GM19467 (cell line): Measurements from ENCODE around the gene ZNFX1.
"Not testable (repeated sequence)": the region's sequence is repeated elsewhere in the genome, so short reads cannot be mapped to it uniquely, and the experiment has no call there.

Experiments used
- ATAC-seq: cut with Tn5 transposase; IDR thresholded peaks from one replicate; pipeline ENCODE4 v1.9.1; 2021; ENCODE audit warnings: mild to moderate bottlenecking, moderate library complexity; ENCODE audit not compliant: unreplicated experiment

The ZNFX1 gene

DNA sequence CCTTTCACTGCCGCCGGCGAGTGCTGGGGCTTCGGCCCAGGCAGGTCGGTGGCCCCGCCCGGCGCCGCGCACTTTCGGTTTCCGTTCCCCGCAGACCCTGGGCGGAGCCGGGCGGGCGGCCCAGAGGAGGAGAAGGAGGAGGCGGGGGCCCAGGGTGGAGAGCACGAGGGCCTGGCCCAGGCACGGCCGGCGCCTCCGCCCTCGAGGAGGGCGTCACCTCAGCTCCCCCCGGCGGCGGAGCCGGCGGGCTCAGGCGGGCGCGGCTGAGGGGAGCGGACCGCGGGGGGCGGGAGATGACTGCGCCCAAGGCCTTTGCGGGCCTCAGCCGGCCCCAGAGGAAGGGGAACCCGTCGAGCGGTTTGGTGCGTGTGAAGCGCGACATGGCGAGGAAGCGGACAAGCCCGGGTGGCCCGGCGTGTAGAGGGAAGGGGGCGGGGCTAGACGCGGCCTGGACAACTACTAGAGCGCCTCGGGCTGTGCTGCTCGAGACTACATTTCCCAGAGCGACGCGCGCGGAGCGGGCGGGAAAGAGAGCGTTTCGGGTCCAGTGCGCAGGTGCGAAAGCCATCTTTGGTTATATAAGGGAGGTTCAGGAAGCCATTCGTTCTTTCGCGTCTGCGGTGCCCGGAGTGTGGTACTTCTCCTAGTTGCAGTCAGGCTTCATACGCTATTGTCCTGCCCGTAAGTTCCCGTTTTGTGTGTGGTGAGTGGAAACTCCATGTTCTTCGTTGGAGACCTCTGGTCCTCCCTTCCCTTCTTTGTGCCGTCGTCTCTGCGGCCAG, at the start of gene ZNFX1:
Gene ZNFX1 (minus strand): TSS at position 22 of the 782 bp plus-strand sequence. CDS start 2,218 bp downstream, outside the sequence.
- peak; percentile 75 for ATAC-seq

DNA sequence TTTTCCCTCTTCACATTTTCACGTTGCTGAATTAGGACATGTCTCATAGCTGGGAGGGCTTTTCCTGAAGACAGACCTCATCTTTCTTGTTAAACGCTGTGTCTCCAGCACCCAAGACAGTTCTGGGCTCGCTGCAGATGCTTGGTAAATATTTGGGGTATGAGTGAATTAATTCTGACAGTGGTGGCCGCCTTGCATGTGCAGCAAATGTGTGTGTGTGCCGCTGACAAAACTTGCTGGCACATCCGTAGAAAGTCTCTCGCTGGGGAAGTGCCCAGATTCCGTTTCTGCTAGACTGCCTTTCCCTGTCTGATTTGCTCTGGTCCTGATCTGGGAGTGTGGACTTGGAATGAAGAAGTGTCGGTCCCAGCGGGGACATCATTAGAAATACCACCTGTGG, 48.2 kb upstream of the ZNFX1 start:
- no peak for ATAC-seq

DNA sequence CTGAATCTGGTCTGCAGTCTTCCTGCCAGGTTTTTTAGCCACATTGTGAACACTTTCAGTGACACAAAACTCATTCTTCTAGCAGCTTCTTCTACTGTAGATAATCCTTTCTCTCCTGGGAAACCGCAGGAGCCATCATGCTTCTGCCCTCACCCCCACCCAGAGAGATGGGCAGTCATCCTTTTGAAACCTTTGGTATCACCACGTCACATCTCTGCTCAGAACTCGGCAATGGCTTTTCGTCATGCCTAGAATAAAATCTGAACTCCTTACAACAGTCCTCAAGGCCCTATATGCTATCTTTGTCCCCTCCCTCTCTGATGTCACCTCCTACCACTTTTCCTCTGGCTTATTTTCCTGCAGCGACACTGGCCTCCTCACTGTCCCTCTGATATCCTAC, 46.4 kb upstream of the ZNFX1 start:
- no peak for ATAC-seq

DNA sequence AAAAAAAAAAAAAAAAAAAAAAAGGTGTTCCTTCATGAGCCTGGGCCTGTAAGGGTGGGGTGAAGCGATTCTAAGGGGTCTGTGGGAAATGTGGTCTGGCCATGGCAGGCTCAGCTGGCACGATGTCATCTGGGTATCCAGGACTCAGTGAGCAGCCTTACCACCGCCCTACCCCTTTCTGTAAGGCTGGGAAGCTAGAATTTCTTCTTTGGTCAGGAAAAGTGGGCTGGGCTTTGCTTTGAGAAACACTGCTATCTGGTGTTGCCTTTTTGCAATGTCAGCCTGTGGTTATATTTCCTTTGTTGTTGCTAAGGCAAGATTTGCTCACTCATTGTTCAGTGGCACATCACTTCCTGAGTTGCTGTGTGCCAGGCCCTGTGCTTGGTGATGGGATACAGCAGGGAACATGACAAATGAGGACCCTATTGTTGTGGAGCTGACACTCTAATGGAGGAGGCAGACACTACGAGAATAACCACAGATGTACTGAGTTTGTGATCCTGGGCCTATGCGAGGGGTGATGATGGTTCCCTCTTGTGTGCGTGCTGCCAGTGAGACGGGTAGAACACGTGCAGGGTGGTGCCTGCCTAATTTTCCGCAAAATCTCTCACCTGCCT, 45.9 kb upstream of the ZNFX1 start:
- no peak for ATAC-seq

DNA sequence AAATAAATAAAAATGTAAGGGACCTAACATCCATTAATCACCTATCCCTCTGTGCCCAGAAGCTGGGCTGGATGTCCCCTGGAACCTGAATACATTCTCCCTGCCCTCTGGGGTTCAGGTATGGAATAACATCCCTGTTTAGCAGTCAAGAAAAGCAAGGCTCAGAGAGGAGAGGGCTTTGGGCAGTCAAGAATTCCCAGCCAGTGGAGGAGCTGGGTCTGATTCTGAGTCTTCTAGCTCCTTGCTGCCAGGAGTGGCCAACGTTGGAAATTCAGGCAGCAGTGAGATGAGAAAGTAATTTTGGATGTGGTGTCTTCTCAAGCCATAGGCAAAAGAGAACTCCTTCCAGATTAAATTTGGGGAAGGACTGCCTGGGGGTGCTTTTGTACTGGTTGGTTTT, 42.6 kb upstream of the ZNFX1 start:
- no peak for ATAC-seq

DNA sequence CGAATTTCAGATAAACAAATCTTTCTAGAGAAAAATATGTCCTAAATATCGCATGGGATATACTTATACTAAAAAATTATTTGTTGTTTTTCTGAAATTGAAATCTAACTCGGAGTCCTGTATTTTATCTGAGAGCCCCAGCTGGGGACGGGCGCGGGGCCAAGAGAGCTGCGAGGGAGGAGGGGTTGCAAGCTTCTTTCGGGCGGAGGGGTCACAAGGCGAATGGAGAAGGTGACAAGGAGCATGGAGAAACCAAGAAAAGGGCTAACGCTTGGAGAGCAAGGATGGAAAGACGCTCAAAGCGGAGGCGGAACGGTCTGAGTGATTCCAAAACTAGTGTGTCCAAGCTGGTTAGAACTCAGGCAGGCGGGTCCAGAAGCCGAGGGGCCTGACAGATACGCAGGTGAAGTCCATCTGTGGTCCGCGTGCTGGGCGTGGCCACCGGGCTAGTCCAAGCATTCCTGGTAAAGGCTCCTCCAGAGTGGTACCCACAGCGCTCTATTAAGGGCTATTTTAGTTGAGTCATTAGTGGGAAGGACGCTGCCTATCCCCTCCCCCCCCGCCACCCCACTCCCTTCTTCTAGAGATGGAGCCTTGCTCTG, 41.5 kb upstream of the ZNFX1 start:
- no peak for ATAC-seq

DNA sequence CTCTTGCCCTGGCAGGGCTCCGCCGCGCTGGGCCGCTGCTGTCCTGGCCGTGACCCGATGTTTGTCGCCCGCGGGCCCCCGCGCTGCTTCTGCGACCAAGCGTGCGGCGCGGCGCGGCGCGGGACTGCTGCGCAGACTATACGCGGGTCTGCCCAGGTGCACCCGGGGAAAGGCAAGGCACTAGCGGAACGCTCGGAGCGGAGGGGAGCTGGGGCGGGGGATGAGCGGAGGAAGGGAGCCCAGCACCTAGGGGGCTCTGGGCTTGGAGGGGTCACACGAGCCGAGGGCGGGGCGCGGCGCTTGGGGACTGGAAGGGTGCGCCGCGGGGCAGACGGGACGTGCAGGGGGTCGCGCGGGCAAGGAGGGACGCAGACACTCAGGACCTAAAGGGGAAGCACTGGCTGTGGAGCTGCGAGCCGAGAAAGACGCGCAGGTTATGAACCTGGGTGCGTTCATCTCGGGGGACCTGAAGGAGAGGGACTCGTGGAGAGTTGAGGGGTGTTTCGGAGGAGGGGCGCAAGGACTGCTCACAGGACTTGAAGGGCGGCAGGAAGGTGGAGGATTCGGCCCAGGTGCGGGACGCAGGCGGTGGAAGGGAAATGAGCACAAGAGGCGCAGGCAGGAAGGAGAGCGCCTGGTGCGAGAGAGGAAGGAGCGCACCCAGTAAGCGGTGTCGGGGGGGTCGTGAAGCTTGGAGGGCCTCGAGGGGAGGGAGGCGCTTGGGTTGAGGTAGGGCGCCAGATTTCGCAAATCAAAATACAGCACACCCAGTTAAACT, 40.8 kb upstream of the ZNFX1 start:
- no peak for ATAC-seq

DNA sequence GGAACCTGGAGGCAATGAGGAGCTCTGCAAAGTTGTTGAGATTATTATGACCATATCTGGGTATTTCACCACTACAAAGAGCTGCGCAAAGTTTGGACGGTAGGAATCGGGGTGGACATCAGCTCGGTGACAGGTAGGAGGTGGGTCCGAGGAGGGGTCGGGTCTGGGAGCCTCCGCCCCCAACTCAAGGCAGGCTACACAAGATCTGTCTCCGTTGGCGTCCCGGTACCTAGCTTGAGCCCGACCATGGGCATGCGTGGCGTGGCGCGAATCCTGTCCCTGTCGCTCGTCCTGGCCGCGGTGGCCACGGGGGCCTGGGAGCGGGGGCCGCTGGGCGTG, 40.2 kb upstream of the ZNFX1 start:
- ATAC-seq = no peak

DNA sequence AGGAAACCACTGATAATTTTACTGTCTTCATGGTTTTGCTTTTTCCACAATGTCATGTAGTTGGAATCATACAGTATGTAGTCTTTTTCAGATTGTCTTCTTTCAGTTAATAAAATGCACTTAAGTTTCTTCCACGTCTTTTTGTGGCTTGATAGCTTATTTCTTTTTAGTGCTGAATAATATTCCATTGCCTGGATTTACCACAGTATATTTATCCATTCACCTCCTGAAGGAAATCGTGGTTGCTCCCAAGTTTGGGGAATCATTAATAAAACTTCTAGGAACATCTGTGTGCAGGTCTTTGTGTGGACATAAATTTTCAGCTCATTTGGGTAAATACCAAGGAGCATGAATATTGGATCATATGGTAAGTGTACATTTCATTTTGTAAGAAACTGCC, 38.8 kb upstream of the ZNFX1 start:
- ATAC-seq = no peak

DNA sequence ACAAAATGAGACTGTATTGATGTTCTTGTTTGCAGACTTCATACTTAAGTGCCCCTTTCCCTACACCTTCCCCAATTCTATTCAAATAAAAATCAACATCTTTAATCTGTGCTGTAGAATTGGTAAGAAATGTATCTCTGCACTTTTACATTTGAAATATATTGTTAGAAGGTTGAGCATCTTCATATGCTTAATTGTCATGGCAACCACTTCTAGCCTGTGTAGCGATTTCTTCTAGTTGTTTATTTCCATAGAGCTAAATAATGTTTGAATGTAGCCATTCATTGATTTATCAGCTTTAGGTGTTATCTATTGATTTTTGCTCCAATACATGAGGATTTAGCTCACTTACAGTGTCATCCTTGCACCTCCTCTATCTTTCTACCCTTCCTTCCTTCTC, 37.7 kb upstream of the ZNFX1 start:
- no peak for ATAC-seq

DNA sequence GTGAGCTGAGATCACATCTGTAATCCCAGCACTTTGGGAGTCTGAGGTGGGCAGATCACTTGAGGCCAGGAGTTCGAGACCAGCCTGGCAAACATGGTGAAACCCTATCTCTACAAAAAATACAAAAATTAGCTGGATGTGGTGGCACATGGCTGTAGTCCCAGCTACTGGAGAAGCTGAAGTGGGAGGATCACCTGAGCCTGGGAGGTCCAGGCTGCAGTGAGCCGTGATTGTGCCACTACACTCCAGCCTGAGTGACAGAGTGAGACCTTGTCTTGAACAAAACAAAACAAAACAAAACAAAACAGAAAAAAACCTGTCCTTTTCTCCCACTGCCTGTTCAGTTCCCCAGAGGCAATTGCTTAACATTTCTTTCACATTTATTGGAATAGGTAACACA, 36.2 kb upstream of the ZNFX1 start:
- ATAC-seq = not testable (repeated sequence)

DNA sequence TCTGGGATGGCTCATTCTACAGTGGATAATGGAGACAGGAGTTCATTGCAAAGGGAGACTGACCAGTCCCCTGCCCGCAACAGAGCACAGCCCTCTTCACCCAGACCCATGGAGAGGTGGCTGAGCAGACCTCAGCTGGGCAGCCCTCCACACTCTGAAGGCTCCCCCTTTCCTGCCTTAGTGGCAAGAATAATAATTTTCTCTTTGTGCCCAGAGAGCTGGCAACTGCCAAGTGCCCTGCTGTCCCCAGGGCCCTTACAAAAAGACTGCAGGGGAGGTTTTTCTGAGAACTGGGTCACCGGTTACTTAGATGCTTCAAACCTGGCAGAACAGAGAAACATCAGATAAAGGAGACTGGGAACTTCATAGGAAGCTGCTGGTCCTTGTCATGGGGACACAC, 35.4 kb upstream of the ZNFX1 start:
- ATAC-seq = no peak

DNA sequence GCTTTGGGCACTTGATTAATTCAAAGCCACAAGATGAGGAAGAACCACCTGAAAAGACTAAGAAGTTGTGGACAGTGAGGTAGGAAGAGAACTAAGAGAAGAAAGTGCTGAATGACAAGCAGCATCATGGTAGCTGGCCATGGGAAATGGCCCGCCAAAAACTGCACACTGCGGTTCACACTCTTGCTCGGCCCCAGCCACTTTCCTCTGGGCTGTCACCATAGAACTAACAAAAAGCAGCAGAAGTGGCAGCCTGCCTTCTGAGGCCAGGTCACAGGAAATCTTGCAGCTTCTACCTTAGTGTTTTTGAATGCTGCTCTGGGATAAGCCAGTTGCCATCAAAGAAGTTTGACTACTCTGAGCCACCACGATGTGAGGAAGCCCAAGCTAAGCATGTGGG, 34.8 kb upstream of the ZNFX1 start:
- no peak for ATAC-seq

DNA sequence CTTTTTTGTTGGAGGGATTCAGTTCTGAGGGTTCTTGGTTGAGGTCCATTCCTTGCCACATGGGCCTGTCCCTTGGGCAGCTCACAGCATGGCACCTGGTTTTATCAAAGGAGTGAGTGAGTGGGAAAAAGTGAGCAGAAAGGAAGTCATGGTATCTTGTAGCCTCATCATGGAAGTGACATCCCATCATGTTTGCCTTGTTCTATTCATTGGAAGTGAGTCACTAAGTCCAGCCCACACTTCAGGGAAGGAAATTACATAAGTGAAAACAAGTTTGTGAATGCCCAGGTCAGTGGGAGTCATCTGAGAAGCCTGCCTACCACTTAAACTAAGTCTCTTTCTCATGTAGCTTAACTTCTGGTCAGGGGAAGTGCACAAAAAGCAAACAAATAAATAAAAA, 32.8 kb upstream of the ZNFX1 start:
- ATAC-seq = no peak

DNA sequence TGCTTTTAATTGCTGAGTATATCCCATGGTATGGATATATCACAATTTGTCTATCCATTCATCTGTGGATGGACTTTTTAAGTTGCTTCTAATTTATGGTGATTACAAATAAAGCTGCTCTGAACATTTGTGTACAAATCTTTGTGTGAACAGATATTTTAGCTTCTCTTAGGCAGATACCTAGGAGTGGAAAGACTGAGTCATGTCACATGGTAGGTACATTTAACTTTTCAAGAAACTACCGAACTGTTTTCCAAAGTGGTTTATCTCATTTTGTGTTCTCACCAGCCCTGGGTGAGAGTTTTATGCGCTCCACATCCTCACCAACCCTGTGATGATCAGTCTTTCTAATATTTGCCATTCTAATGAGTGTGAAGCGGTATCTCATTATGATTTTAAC, 31.0 kb upstream of the ZNFX1 start:
- no peak for ATAC-seq

DNA sequence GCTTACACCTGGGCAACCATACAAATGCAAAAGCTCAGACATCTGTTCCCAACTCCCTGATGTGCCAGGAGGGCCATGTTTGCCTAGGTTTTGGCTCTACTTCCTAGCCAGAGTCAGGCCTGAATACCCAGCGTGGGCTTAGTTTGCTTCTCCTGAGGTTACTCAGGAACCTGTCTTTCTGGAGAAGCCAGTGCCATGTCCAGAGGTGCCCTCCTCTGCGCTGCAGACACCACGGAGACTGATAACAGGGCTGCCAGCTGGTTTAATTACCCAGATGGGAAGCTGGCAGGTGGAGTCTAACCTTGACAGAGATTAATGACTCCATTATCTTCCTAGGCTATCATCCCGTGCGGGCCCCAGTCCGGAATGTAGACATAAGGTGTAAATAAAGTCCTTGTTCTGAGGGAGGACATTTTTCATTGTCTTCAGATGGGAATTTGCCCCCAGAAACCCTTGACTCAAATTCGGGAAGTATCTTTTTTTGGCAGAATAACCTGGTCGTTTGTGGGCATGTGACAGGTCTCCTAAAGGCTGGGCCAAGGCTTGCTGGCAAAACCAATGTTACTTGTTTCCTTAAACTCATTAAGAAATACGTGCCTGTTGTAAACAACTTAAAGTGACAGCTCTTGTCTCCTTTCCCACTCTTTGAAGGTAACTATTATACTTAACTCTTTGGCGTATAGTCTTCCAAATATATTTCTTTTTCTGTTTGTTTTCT, 29.2 kb upstream of the ZNFX1 start:
- no peak for ATAC-seq

DNA sequence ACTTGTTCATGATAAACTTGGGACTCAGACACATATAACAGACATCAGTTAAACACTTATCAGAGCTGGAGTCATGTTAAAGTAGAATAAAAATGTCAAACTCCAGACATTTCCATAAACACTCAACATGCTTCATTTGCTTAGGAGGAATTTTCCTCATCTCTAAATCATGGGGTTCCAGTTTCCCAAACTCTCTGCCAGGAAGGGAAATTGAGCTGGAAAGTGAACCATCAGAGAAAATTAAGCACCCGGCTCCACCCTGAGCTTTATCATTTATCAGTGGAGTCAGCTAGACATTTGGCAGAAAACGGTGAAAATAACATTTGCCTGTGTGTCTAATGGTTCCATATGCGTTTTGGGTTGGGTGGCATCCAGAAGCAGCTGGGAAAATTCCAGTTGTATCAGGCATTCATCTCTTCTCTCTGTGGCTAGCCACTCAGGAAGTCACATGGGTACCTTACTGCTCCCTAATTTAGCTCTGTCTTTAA, 25.3 kb upstream of the ZNFX1 start:
- ATAC-seq = no peak

DNA sequence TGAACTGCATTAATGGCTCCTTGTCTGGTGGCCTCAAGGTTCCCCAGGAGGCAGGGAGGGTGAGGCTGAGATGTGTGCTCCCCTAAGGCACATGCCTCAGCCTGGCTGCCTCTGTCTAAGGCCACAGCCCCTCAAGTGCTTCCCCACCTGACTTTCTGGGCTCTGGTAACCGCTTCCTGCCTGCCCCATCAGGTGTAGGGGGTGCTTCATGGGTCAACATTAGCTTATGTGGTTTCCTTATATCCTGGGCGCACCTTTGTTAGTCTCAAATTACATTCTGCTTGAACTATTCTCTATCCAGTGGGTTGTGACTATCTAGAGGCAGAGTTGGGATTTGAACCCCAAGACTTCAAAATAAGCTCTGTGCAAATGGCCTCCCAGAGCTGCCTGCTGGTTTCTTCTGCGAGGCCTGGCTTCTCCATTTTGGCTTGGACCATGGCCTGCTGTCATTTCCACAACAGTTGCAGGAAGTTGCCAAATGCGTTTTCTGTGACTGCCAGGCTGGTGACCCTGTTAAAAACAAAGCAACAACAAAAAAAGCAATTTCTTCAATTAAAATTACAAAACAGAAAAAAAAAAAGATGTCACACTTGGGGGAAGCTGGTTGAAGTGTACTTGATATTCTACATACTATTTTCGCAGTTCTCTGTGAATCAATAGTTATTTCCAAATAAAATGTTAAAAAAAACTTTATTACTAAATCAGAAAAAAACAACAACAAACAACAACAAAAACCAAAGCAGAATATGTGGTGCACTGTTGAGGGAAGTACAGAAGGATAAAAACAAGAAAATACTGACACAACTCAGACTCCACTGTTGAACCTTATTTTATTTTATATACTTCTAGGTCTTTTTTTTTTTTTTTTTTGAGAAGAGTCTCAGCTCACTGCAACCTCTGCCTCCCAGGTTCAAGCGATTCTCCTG, 20.0 kb upstream of the ZNFX1 start:
- ATAC-seq = no peak

DNA sequence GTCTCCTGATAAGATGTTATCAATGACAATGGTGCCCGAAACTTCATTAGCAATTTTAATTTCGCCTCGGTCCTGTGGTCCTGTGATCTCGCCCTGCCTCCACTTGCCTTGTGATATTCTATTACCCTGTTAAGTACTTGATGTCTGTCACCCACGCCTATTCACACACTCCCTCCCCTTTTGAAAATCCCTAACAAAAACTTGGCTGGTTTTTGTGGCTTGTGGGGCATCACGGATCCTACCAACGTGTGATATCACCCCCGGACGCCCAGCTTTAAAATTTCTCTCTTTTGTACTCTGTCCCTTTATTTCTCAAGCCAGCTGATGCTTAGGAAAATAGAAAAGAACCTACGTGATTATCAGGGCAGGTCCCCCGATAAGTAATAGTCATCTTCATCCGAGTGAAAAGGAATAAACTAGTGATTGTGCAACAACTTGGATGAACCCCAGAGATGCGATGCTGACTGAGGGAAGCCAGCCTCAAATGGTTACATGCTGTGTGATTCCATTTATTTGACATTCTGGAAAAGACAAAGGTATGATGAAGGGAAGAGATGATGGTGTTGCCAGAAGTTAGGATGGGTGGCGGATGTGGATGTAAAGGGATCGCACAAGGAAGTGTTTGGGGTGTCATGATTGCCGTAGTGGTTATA, 16.3 kb upstream of the ZNFX1 start:
- ATAC-seq = not testable (repeated sequence)
